A549 (cell line): ENCODE data around the gene SLC43A1. TPM values are rescaled to one million over a fixed set of nuclear protein-coding genes. Genes with fewer than 3 reads are reported as not detected.

ENCODE experiments used
- ATAC-seq, 2 experiments: fragments of 200-7000 bp in 1 of 2; fragments of >200 bp in 1 of 2; cut with Nextera tagmentation in 1 of 2; cut with Tn5 transposase in 1 of 2; 3 replicates each; pipeline versions ENCODE4 v1.8.0 to v1.9.1; 2018 to 2020; ENCODE audit warnings: mild to moderate bottlenecking in 1 of 2, moderate library complexity in 1 of 2
- CTCF ChIA-PET: fragments of 300-600 bp; sonication (Branson Sonifier 250); formaldehyde crosslinking; extraction: SDS; loops from one replicate; lab custom pipeline; 2021; ENCODE audit warnings: antibody characterized with exemption, inconsistent platforms; lab: Yijun Ruan, JAX
- POLR2A ChIA-PET: fragments of 350-600 bp; formaldehyde crosslinking; extraction: SDS; loops from one replicate; lab custom pipeline; 2021; ENCODE audit warnings: antibody characterized with exemption, inconsistent platforms; lab: Yijun Ruan, JAX
- DNase-seq, 2 experiments: peaks; one replicate each; pipeline versions ENCODE4 v3.0.0 to v3.0.0-alpha.2; 2011 to 2016; ENCODE audit warnings: low read depth in 1 of 2, low spot score in 1 of 2
- FAIRE-seq: peaks from 2 replicates; lab custom pipeline; 2011; peaks lifted over from hg19 to GRCh38; lab: Jason Lieb, UNC
- H3K27ac ChIP-seq, 2 experiments: fragments of >200 bp; sonication (Bioruptor Twin); formaldehyde crosslinking; 3 replicates each; pipeline ENCODE4 v1.5.1; 2016 to 2017
- H3K4me1 ChIP-seq: fragments of >200 bp; sonication (Bioruptor Twin); formaldehyde crosslinking; 3 replicates; pipeline ENCODE4 v1.6.1; 2016
- H3K4me2 ChIP-seq: fragments of >200 bp; sonication (Bioruptor Twin); formaldehyde crosslinking; 3 replicates; pipeline ENCODE4 v1.6.1; 2016
- H3K4me3 ChIP-seq: fragments of >200 bp; sonication (Bioruptor Twin); formaldehyde crosslinking; 3 replicates; pipeline ENCODE4 v1.5.1; 2016
- H3K9me3 ChIP-seq: fragments of >200 bp; sonication (Bioruptor Twin); formaldehyde crosslinking; 3 replicates; pipeline ENCODE4 v1.6.1; 2016
- ATOH8 ChIP-seq: fragments of 250-450 bp; sonication (Bioruptor Pico); IDR thresholded peaks from 2 replicates; pipeline ENCODE4 v1.5.0; 2020; ENCODE audit warnings: low read depth, mild to moderate bottlenecking, moderate library complexity
- BHLHE40 ChIP-seq: IDR thresholded peaks from 2 replicates; pipeline ENCODE4 v1.6.1; 2012; ENCODE audit warnings: low read depth, low read length, inconsistent platforms
- CEBPB ChIP-seq, 2 experiments: fragments of >200 bp in 1 of 2; sonication (Bioruptor Twin) in 1 of 2; formaldehyde crosslinking in 1 of 2; IDR thresholded peaks; 2 replicates each; pipeline ENCODE4 v1.6.1; 2012 to 2016
- CHD2 ChIP-seq: fragments of 150-350 bp; IDR thresholded peaks from 2 replicates; pipeline ENCODE4 v1.6.1; 2014; ENCODE audit warnings: low read length; ENCODE audit not compliant: partially characterized antibody
- CHD4 ChIP-seq: fragments of 200-600 bp; sonication (generic); IDR thresholded peaks from 2 replicates; pipeline ENCODE4 v1.6.1; 2016; ENCODE audit warnings: antibody characterized with exemption, mild to moderate bottlenecking, borderline replicate concordance
- EHF ChIP-seq: fragments of 250-450 bp; sonication (Bioruptor Pico); IDR thresholded peaks from 2 replicates; pipeline ENCODE4 v1.5.0; 2020; ENCODE audit warnings: mild to moderate bottlenecking
- EHMT2 ChIP-seq: fragments of 200-600 bp; sonication (generic); IDR thresholded peaks from 2 replicates; pipeline ENCODE4 v1.6.1; 2016; ENCODE audit warnings: antibody characterized with exemption, low read depth, mild to moderate bottlenecking, moderate library complexity
- ESRRA ChIP-seq: fragments of 150-350 bp; IDR thresholded peaks from 2 replicates; pipeline ENCODE4 v1.6.1; 2014; ENCODE audit warnings: mild to moderate bottlenecking, low read length, borderline replicate concordance
- GATA3 ChIP-seq: IDR thresholded peaks from 2 replicates; pipeline ENCODE4 v1.6.1; 2012; ENCODE audit warnings: borderline replicate concordance
- HOXB13 ChIP-seq: fragments of 250-450 bp; sonication (Bioruptor Pico); IDR thresholded peaks from 2 replicates; pipeline ENCODE4 v1.5.0; 2020; ENCODE audit warnings: low read depth, mild to moderate bottlenecking, moderate library complexity
- JUNB ChIP-seq: fragments of >200 bp; sonication (Bioruptor Twin); formaldehyde crosslinking; IDR thresholded peaks from 2 replicates; pipeline ENCODE4 v1.6.1; 2016
- MAX ChIP-seq: IDR thresholded peaks from 2 replicates; pipeline ENCODE4 v1.6.1; 2012
- NPAS2 ChIP-seq: fragments of 250-450 bp; sonication (Bioruptor Pico); IDR thresholded peaks from 2 replicates; pipeline ENCODE4 v1.8.0; 2022; ENCODE audit warnings: mild to moderate bottlenecking, moderate library complexity, borderline replicate concordance
- PHF8 ChIP-seq: fragments of 200-600 bp; sonication (generic); IDR thresholded peaks from 2 replicates; pipeline ENCODE4 v1.6.1; 2016; ENCODE audit warnings: low read depth, mild to moderate bottlenecking, antibody characterized with exemption, moderate library complexity, borderline replicate concordance
- RARB ChIP-seq: fragments of 250-450 bp; sonication (Bioruptor Pico); IDR thresholded peaks from 2 replicates; pipeline ENCODE4 v1.8.0; 2021; ENCODE audit warnings: mild to moderate bottlenecking, moderate library complexity
- RCOR1 ChIP-seq: fragments of 150-350 bp; IDR thresholded peaks from 2 replicates; pipeline ENCODE4 v1.6.1; 2014; ENCODE audit warnings: antibody characterized with exemption, low read length, low read depth
- TFCP2L1 ChIP-seq: fragments of 250-450 bp; sonication (Bioruptor Pico); IDR thresholded peaks from 2 replicates; pipeline ENCODE4 v1.5.0; 2021; ENCODE audit warnings: mild to moderate bottlenecking
- ZC3H11A ChIP-seq: fragments of 450-650 bp; IDR thresholded peaks from 2 replicates; pipeline ENCODE4 v1.6.1; 2014; ENCODE audit warnings: antibody characterized with exemption, mild to moderate bottlenecking
- ZSCAN20 ChIP-seq: fragments of 250-450 bp; sonication (Bioruptor Pico); IDR thresholded peaks from 2 replicates; pipeline ENCODE4 v1.8.0; 2022; ENCODE audit warnings: mild to moderate bottlenecking, moderate library complexity
- WGBS: methylation state at CpG from one replicate; pipeline ENCODE4 v1.1.6; 2017; ENCODE audit errors: missing lambda C conversion rate; 5-methylcytosine and 5-hydroxymethylcytosine counted together
- polyA plus RNA-seq, 4 experiments: library from polyadenylated mRNA; depleted of rRNA in 3 of 4; stranded (reverse); fragments of >200 nt; fragmentation: RNase III in 1 of 4; extraction: RNeasy Plus Mini Kit Qiagen cat#74134 plus additional on column Dnase treatment in 1 of 4; gene quantifications; 2 replicates in 3 of 4; 3 replicates in 1 of 4; pipeline ENCODE4 v1.2.3, GENCODE V29; 2011 to 2017
- TF ChIP-seq, protein P1 (sequence below): IDR thresholded peaks from 2 replicates; pipeline ENCODE4 v1.6.1; 2012
- TF ChIP-seq, protein P2 (sequence below): fragments of 150-350 bp; IDR thresholded peaks from 2 replicates; pipeline ENCODE4 v1.6.1; 2014; ENCODE audit warnings: low read depth, mild to moderate bottlenecking, low read length
- TF ChIP-seq, protein P3 (sequence below): fragments of >200 bp; sonication (Bioruptor Twin); formaldehyde crosslinking; IDR thresholded peaks from 3 replicates; pipeline ENCODE4 v1.6.1; 2016

The SLC43A1 gene
- polyA plus RNA-seq, 2 of the 4 experiments (the other 2 are of a cell fraction): 1.0 to 4.6 TPM

DNA sequence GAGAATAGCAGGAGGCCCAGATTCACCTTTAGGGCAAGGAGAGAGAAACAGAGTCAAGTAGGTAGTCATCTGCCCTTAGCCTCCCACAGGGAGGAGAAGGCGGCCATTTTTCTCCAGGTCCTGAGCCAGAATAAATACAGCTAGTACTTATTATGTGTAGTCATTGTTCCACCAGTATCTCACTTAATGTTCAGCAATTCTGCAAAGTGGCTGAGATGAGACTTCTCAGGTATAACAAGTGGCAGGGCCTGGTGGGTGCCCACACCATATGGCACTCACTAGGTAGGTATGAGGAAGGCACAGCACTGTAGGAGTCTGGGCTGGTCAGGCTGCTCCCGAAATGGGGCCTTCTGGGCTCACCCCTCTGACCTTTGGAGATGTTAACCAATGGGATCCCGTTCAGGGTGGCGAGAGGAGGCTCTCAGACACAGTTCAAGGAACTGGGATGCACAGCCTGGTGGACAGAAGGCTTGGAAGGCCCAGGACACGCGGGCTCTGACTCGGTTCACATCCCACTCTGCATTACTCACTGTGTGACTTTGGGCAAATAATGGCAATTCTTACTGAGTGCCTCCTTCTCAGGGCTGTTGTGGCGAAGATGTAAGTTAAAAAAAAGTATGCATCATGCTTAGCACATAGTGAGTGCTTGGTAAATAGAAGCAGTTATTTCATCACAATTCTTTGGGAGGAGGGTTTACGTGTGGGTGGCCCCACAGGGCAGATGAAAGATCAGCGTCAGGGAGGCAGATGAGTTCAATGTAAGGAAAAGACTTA is 30.1 kb downstream of the SLC43A1 start:
- DNase-seq (no peak), FAIRE-seq (no peak), ATAC-seq (no peak)
- no peak overlapping the region for H3K4me3 ChIP-seq
- H3K27ac ChIP-seq: no peak overlapping the region
- TF ChIP-seq MAX (no peak), ESRRA (no peak), ZC3H11A (no peak), GATA3 (no peak), CHD4 (no peak), HOXB13 (CRISPR knock-in tag) (no peak), ZSCAN20 (CRISPR knock-in tag) (no peak), CEBPB (IDR thresholded peaks at IDR 0.05) (no peak), CHD2 (no peak), JUNB (no peak), TFCP2L1 (CRISPR knock-in tag) (no peak), BHLHE40 (no peak), EHF (CRISPR knock-in tag) (no peak), RCOR1 (no peak), NPAS2 (CRISPR knock-in tag) (no peak), EHMT2 (no peak)
- TF ChIP-seq, protein P1, sequence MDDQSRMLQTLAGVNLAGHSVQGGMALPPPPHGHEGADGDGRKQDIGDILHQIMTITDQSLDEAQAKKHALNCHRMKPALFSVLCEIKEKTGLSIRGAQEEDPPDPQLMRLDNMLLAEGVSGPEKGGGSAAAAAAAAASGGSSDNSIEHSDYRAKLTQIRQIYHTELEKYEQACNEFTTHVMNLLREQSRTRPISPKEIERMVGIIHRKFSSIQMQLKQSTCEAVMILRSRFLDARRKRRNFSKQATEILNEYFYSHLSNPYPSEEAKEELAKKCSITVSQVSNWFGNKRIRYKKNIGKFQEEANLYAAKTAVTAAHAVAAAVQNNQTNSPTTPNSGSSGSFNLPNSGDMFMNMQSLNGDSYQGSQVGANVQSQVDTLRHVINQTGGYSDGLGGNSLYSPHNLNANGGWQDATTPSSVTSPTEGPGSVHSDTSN: no peak
- TF ChIP-seq, protein P2, sequence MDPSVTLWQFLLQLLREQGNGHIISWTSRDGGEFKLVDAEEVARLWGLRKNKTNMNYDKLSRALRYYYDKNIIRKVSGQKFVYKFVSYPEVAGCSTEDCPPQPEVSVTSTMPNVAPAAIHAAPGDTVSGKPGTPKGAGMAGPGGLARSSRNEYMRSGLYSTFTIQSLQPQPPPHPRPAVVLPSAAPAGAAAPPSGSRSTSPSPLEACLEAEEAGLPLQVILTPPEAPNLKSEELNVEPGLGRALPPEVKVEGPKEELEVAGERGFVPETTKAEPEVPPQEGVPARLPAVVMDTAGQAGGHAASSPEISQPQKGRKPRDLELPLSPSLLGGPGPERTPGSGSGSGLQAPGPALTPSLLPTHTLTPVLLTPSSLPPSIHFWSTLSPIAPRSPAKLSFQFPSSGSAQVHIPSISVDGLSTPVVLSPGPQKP: no peak
- TF ChIP-seq, protein P3, sequence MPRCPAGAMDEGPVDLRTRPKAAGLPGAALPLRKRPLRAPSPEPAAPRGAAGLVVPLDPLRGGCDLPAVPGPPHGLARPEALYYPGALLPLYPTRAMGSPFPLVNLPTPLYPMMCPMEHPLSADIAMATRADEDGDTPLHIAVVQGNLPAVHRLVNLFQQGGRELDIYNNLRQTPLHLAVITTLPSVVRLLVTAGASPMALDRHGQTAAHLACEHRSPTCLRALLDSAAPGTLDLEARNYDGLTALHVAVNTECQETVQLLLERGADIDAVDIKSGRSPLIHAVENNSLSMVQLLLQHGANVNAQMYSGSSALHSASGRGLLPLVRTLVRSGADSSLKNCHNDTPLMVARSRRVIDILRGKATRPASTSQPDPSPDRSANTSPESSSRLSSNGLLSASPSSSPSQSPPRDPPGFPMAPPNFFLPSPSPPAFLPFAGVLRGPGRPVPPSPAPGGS: no peak
- no peaks in the 10 kb centered on the region for H3K9me3 ChIP-seq
- peaks cover 10% of the 10 kb centered on the region; the same call in 2 of the 3 replicates for H3K4me1 ChIP-seq
- 83% methylated on average over 10 of the region's 10 CpGs for WGBS
- no peak overlapping the region for H3K4me2 ChIP-seq
- ChIA-PET POLR2A (no interaction called here), CTCF (interaction anchor here (1.0 to 10.1 kb wide), 8 partner anchors 8 to 138 kb away, joined by 3 to 228 read pairs (median 56); partner anchors contain the start of gene RTN4RL2)

- peaks cover 20% of the 10 kb centered on the region for H3K4me1 ChIP-seq
- 83% methylated on average over 7 of the region's 7 CpGs for WGBS
Measured at GRCh38 chr11:57484141-57484710, 31.3 kb downstream of the SLC43A1 start.

More at GRCh38 chr11:57484141-57484710, 31.3 kb downstream of the SLC43A1 start:
- CTCF ChIA-PET: interaction anchor here (0.7 to 10.1 kb wide), 19 partner anchors 11 to 160 kb away, joined by 3 to 228 read pairs (median 4); partner anchors contain the start of genes P2RX3, RTN4RL2, SLC43A1 and UBE2L6
- TF ChIP-seq, protein P2: no peak
- TF ChIP-seq PHF8 (no peak), ATOH8 (CRISPR knock-in tag) (no peak), RARB (CRISPR knock-in tag) (no peak)
- Histone ChIP-seq H3K9me3 (no peaks in the 10 kb centered on the region), H3K27ac (no peak overlapping the region), H3K4me3 (no peak overlapping the region), H3K4me2 (no peak overlapping the region)
- ATAC-seq (no peak), DNase-seq (no peak), FAIRE-seq (no peak)
- POLR2A ChIA-PET: no interaction called here
